NOMO-1 treated with dmso at 0.1 percent for 144 hours (cell line): Measurements from ENCODE around the gene RPS27L.

ENCODE experiments used
- DNase-seq: peaks from one replicate; lab custom pipeline; 2025; ENCODE audit not compliant: unreplicated experiment; lab: John Stamatoyannopoulos, UW

Gene RPS27L

GRCh38 chr15:63188247-63188925 is 31.1 kb upstream of the RPS27L start:
- DNase-seq = no peak

- DNase-seq = no peak
These were observed 30.4 kb upstream of the RPS27L start for GRCh38 chr15:63187589-63188226.

- DNase-seq = no peak
These were observed 28.8 kb upstream of the RPS27L start for GRCh38 chr15:63186065-63186464.

- DNase-seq = no peak
These were observed 27.9 kb upstream of the RPS27L start for GRCh38 chr15:63185206-63185605.

GRCh38 chr15:63181648-63182047 is 24.4 kb upstream of the RPS27L start:
- no peak for DNase-seq

- DNase-seq = no peak
These were observed 23.5 kb upstream of the RPS27L start for GRCh38 chr15:63180746-63181145.

GRCh38 chr15:63178034-63178433 is 20.8 kb upstream of the RPS27L start:
- DNase-seq = no peak

- no peak for DNase-seq
These were observed 19.0 kb upstream of the RPS27L start for GRCh38 chr15:63176302-63176701.

GRCh38 chr15:63172851-63173451 is 15.7 kb upstream of the RPS27L start:
- no peak for DNase-seq

GRCh38 chr15:63172376-63172775 is 15.1 kb upstream of the RPS27L start:
- no peak for DNase-seq

- no peak for DNase-seq
These were observed 12.5 kb upstream of the RPS27L start for GRCh38 chr15:63169788-63170187.

- peak; percentile 10 for DNase-seq
These were observed 8.9 kb upstream of the RPS27L start for GRCh38 chr15:63166219-63166618.

- no peak for DNase-seq
These were observed 8.0 kb upstream of the RPS27L start for GRCh38 chr15:63165166-63165859.

- DNase-seq = no peak
These were observed 5.9 kb upstream of the RPS27L start for GRCh38 chr15:63163217-63163616.

- no peak for DNase-seq
These were observed 3.4 kb upstream of the RPS27L start for GRCh38 chr15:63160638-63161037.

GRCh38 chr15:63157891-63158431 is 684 bp upstream of the RPS27L start:
- DNase-seq = peak; percentile 35

GRCh38 chr15:63156755-63157117 is 541 bp downstream of the RPS27L start:
- DNase-seq = peak; percentile 35

GRCh38 chr15:63156086-63156710 is 1.1 kb downstream of the RPS27L start:
- DNase-seq = no peak

- DNase-seq = no peak
These were observed 1.8 kb downstream of the RPS27L start for GRCh38 chr15:63155486-63155885.

GRCh38 chr15:63151665-63152064 is 5.6 kb downstream of the RPS27L start:
- DNase-seq = no peak

- DNase-seq = no peak
These were observed 10.6 kb downstream of the RPS27L start for GRCh38 chr15:63146684-63147083.
